T1000 (cell line): ENCODE results near the gene XRCC3.
"Not testable (repeated sequence)": the region's sequence is repeated elsewhere in the genome, so short reads cannot be mapped to it uniquely, and the experiment has no call there.

Experiments
- DNase-seq: peaks from one replicate; lab custom pipeline; 2025; ENCODE audit warnings: mixed read lengths; lab: John Stamatoyannopoulos, UW

The XRCC3 gene

GRCh38 chr14:103667671-103668070 is 47.6 kb downstream of the XRCC3 start:
- no peak for DNase-seq

- no peak for DNase-seq
Measured at GRCh38 chr14:103663506-103663905, 51.7 kb downstream of the XRCC3 start.

GRCh38 chr14:103662591-103662990 is 52.7 kb downstream of the XRCC3 start:
- no peak for DNase-seq

GRCh38 chr14:103662029-103662428 is 53.2 kb downstream of the XRCC3 start:
- no peak for DNase-seq

GRCh38 chr14:103659631-103660030 is 55.6 kb downstream of the XRCC3 start:
- DNase-seq: no peak

- DNase-seq: no peak
Measured at GRCh38 chr14:103657471-103657870, 57.8 kb downstream of the XRCC3 start.

GRCh38 chr14:103656756-103657133 is 58.5 kb downstream of the XRCC3 start:
- no peak for DNase-seq

- no peak for DNase-seq
Measured at GRCh38 chr14:103656031-103656755, 59.1 kb downstream of the XRCC3 start.

GRCh38 chr14:103654619-103655018 is 60.6 kb downstream of the XRCC3 start:
- no peak for DNase-seq

- DNase-seq: no peak
Measured at GRCh38 chr14:103653805-103654204, 61.4 kb downstream of the XRCC3 start.

- DNase-seq: not testable (repeated sequence)
Measured at GRCh38 chr14:103653336-103653735, 61.9 kb downstream of the XRCC3 start.

GRCh38 chr14:103652806-103653205 is 62.4 kb downstream of the XRCC3 start:
- no peak for DNase-seq

GRCh38 chr14:103651585-103651984 is 63.7 kb downstream of the XRCC3 start:
- DNase-seq: no peak

- no peak for DNase-seq
Measured at GRCh38 chr14:103650213-103650612, 65.0 kb downstream of the XRCC3 start.

GRCh38 chr14:103649001-103649400 is 66.2 kb downstream of the XRCC3 start:
- no peak for DNase-seq
